Gastroesophageal sphincter (tissue), 3 donors: ENCODE data around the gene OR4C6.

Experiments
- EP300 ChIP-seq: sonication (generic); formaldehyde crosslinking; IDR thresholded peaks from one replicate; pipeline ENCODE4 v1.6.1; 2017; ENCODE audit warnings: antibody characterized with exemption, mild to moderate bottlenecking
- POLR2AphosphoS5 ChIP-seq: sonication (generic); formaldehyde crosslinking; IDR thresholded peaks from one replicate; pipeline ENCODE4 v1.6.1; 2017; ENCODE audit warnings: antibody characterized with exemption
- TF ChIP-seq, protein P1 (sequence below), 4 experiments: fragments of 200-600 bp in 2 of 4; fragments of 450-650 bp in 2 of 4; sonication (generic) in 1 of 4; IDR thresholded peaks; one replicate each; pipeline ENCODE4 v1.5.1; 2017 to 2019; ENCODE audit warnings: antibody characterized with exemption in 4 of 4, mild to moderate bottlenecking in 2 of 4, moderate library complexity in 2 of 4

DNA sequence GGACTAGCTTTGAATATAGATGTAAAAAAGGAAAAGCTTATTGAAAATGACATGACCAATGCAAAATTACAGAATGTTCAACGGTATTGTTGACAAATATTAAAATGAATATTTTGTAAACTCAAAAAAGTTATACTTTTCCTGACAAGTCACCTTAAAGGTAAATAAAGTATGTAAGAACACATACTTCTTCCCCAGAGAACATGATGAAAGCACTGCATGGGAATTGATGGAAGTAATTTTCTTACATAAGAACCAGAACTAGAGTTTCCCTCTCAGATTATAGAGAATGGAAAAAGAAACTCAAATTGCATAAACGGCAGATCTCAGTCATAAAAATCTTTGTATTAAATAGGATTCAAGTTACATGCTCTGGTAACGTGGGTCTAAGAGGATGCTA lies 27.2 kb upstream of the OR4C6 start, which contains the start of gene OR4P4:
- TF ChIP-seq, protein P1, sequence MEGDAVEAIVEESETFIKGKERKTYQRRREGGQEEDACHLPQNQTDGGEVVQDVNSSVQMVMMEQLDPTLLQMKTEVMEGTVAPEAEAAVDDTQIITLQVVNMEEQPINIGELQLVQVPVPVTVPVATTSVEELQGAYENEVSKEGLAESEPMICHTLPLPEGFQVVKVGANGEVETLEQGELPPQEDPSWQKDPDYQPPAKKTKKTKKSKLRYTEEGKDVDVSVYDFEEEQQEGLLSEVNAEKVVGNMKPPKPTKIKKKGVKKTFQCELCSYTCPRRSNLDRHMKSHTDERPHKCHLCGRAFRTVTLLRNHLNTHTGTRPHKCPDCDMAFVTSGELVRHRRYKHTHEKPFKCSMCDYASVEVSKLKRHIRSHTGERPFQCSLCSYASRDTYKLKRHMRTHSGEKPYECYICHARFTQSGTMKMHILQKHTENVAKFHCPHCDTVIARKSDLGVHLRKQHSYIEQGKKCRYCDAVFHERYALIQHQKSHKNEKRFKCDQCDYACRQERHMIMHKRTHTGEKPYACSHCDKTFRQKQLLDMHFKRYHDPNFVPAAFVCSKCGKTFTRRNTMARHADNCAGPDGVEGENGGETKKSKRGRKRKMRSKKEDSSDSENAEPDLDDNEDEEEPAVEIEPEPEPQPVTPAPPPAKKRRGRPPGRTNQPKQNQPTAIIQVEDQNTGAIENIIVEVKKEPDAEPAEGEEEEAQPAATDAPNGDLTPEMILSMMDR (IDR thresholded peaks at IDR 0.05): no peak
- TF ChIP-seq EP300 (no peak), POLR2AphosphoS5 (no peak)
